Progenitor cell of endocrine pancreas (in vitro differentiated cells): ENCODE measurements around the gene ITGB1BP2. TPM values are rescaled to one million over a fixed set of nuclear protein-coding genes. Genes with fewer than 3 reads are reported as not detected.
"Not testable (repeated sequence)": the region's sequence is repeated elsewhere in the genome, so short reads cannot be mapped to it uniquely, and the experiment has no call there.

ENCODE experiments used
- DNase-seq: peaks from one replicate; pipeline ENCODE4 v3.0.0; 2021; ENCODE audit warnings: low spot score; ENCODE audit not compliant: unreplicated experiment
- H3K27ac Mint-ChIP-seq: 2 replicates; pipeline ENCODE4 v1.8.0; 2021; ENCODE audit warnings: mild to moderate bottlenecking, moderate library complexity, mixed read lengths
- H3K27me3 Mint-ChIP-seq: 2 replicates; pipeline ENCODE4 v1.8.0; 2021; ENCODE audit warnings: mixed read lengths
- H3K36me3 Mint-ChIP-seq: 2 replicates; pipeline ENCODE4 v1.8.0; 2022; ENCODE audit warnings: mixed read lengths; ENCODE audit not compliant: insufficient read depth
- H3K4me1 Mint-ChIP-seq: 2 replicates; pipeline ENCODE4 v1.8.0; 2021; ENCODE audit warnings: low read depth, mixed read lengths
- H3K4me3 Mint-ChIP-seq: 2 replicates; pipeline ENCODE4 v1.8.0; 2021; ENCODE audit warnings: low read depth, mild to moderate bottlenecking, moderate library complexity, mixed read lengths
- H3K9me3 Mint-ChIP-seq: 2 replicates; pipeline ENCODE4 v1.8.0; 2021; ENCODE audit warnings: low read depth, mixed read lengths
- CTCF ChIP-seq: fragments of 200-600 bp; sonication (generic); IDR thresholded peaks from one replicate; pipeline ENCODE4 v1.5.0; 2021; ENCODE audit warnings: antibody characterized with exemption, mild to moderate bottlenecking; ENCODE audit not compliant: unreplicated experiment
- total RNA-seq: library from RNA; stranded (reverse); gene quantifications from 2 replicates; pipeline ENCODE4 v1.2.1, GENCODE V29; 2021

The ITGB1BP2 gene
- total RNA-seq, 1 donor from 2014 or later, result 5.8 TPM

DNA sequence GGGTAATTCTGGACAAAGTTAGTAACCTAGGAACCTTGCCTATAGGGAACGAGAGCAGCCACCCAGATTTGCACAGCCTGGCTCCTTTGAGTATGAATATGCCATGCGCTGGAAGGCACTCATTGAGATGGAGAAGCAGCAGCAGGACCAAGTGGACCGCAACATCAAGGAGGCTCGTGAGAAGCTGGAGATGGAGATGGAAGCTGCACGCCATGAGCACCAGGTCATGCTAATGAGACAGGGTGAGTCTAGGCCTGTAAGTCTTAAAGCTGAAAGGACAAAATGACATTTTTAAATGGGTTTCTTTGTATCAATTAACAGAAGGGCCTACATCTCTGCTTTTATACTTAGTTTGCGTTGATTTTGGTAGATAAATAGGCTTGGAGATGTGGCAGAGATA lies 4.7 kb upstream of the ITGB1BP2 start:
- peaks cover 13% of the 10 kb centered on the region for H3K4me1 Mint-ChIP-seq
- no peak for DNase-seq
- no peak for TF ChIP-seq CTCF
- H3K27me3 Mint-ChIP-seq, result no peaks in the 10 kb centered on the region
- H3K27ac Mint-ChIP-seq, result peak overlapping the region; percentile 82
- no peak overlapping the region for H3K4me3 Mint-ChIP-seq
- peaks cover 14% of the 10 kb centered on the region for H3K9me3 Mint-ChIP-seq
- peaks cover 44% of the 10 kb centered on the region for H3K36me3 Mint-ChIP-seq

GRCh38 chrX:71298119-71298518 lies 3.4 kb upstream of the ITGB1BP2 start:
- peaks cover 42% of the 10 kb centered on the region for H3K36me3 Mint-ChIP-seq
- H3K4me1 Mint-ChIP-seq, result peaks cover 13% of the 10 kb centered on the region
- peaks cover 14% of the 10 kb centered on the region for H3K9me3 Mint-ChIP-seq
- H3K27me3 Mint-ChIP-seq, result no peaks in the 10 kb centered on the region
- H3K4me3 Mint-ChIP-seq, result no peak overlapping the region
- no peak for DNase-seq
- no peak for TF ChIP-seq CTCF
- no peak overlapping the region for H3K27ac Mint-ChIP-seq

DNA sequence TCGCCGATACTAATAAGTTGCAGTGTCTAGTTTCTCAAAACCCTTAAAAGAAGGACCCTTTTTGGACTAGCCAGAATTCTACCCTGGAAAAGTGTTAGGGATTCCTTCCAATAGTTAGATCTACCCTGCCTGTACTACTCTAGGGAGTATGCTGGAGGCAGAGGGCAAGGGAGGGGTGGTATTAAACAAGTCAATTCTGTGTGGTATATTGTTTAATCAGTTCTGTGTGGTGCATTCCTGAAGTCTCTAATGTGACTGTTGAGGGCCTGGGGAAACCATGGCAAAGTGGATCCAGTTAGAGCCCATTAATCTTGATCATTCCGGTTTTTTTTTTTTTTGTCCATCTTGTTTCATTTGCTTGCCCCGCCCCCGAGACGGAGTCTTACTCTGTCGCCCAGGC lies 1.5 kb upstream of the ITGB1BP2 start:
- not testable (repeated sequence) for DNase-seq, H3K4me3 Mint-ChIP-seq, H3K27ac Mint-ChIP-seq, H3K27me3 Mint-ChIP-seq
- Mint-ChIP-seq H3K9me3 (peaks cover 21% of the 10 kb centered on the region), H3K4me1 (peaks cover 13% of the 10 kb centered on the region), H3K36me3 (peaks cover 41% of the 10 kb centered on the region)

DNA sequence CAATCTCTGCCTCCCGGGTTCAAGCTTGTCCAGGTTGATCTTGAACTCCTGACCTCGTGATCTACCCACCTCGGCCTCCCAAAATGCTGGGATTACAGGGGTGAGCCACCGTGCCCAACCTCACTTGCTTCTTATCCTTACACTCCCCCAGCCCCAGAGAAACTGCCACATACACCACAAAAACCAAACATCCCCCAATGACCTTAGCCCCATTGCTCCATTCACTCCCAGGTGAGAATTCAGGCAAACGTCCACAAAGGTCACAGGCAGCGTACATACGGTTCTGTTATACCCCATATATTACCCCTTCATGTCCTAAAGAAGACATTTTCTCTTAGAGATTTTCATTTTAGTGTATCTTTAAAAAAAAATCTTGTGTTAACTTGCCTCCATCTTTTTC lies 1.1 kb upstream of the ITGB1BP2 start:
- H3K9me3 Mint-ChIP-seq, result peaks cover 22% of the 10 kb centered on the region
- H3K4me1 Mint-ChIP-seq, result peaks cover 13% of the 10 kb centered on the region
- not testable (repeated sequence) for H3K27me3 Mint-ChIP-seq, DNase-seq, H3K4me3 Mint-ChIP-seq
- H3K36me3 Mint-ChIP-seq, result peaks cover 44% of the 10 kb centered on the region
- peak overlapping the region; percentile 91 for H3K27ac Mint-ChIP-seq

- H3K27ac Mint-ChIP-seq, result no peak overlapping the region
- H3K36me3 Mint-ChIP-seq, result peaks cover 32% of the 10 kb centered on the region
- peaks cover 13% of the 10 kb centered on the region for H3K4me1 Mint-ChIP-seq
- no peak for TF ChIP-seq CTCF
- no peak overlapping the region for H3K4me3 Mint-ChIP-seq
- no peaks in the 10 kb centered on the region for H3K27me3 Mint-ChIP-seq
- peaks cover 16% of the 10 kb centered on the region for H3K9me3 Mint-ChIP-seq
- DNase-seq, result no peak
Measured at GRCh38 chrX:71302461-71303213, 1.1 kb downstream of the ITGB1BP2 start.

DNA sequence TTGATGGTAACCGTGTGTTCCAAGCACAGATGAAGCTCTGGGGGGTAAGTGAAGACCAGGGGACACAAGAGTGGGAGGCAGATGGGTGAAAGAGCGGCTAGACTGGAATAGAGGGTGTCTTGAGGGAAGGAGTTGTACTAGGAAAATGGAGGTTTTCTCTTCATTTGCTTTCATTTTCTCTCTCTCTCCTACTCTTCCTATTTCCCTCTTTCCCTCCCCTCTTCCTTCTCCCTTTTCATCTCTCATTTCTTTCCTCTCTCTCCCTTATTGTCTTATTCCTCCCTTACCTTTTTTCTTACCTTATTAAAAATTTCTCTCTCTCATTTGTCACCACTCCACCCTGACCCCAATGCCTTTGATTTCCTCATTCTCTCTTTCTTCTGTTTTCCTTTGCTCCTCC lies 3.0 kb downstream of the ITGB1BP2 start:
- Mint-ChIP-seq H3K27me3 (no peaks in the 10 kb centered on the region), H3K9me3 (peaks cover 19% of the 10 kb centered on the region), H3K4me1 (peaks cover 13% of the 10 kb centered on the region), H3K27ac (no peak overlapping the region), H3K36me3 (peaks cover 23% of the 10 kb centered on the region), H3K4me3 (no peak overlapping the region)
- DNase-seq, result no peak
- TF ChIP-seq CTCF, result no peak
